Stimulated activated CD8-positive, alpha-beta memory T cell treated with anti-CD3 and anti-CD28 coated beads, Interleukin-15, amount 100 ng/mL, for 1 hour (primary cell): ENCODE results near the gene SLIT3.

Experiments used
- DNase-seq: peaks from one replicate; pipeline ENCODE4 v3.0.0-alpha.2; 2020; ENCODE audit warnings: low read depth

Gene SLIT3

GRCh38 chr5:168737066-168737465 lies 563.9 kb downstream of the SLIT3 start:
- no peak for DNase-seq

GRCh38 chr5:168736281-168736831 lies 564.6 kb downstream of the SLIT3 start:
- DNase-seq = no peak

GRCh38 chr5:168734620-168735300 lies 566.2 kb downstream of the SLIT3 start:
- DNase-seq = no peak

- DNase-seq = no peak
Observed at GRCh38 chr5:168734119-168734518, 566.8 kb downstream of the SLIT3 start.

GRCh38 chr5:168728546-168729211 lies 572.3 kb downstream of the SLIT3 start:
- DNase-seq = no peak

GRCh38 chr5:168727547-168727946 lies 573.4 kb downstream of the SLIT3 start:
- DNase-seq = no peak

- no peak for DNase-seq
Observed at GRCh38 chr5:168726342-168726741, 574.6 kb downstream of the SLIT3 start.

GRCh38 chr5:168724227-168724626 lies 576.7 kb downstream of the SLIT3 start:
- no peak for DNase-seq

GRCh38 chr5:168723037-168723436 lies 577.9 kb downstream of the SLIT3 start:
- DNase-seq = no peak

GRCh38 chr5:168721966-168722365 lies 579.0 kb downstream of the SLIT3 start:
- DNase-seq = no peak

- no peak for DNase-seq
Observed at GRCh38 chr5:168721002-168721753, 579.8 kb downstream of the SLIT3 start.

- no peak for DNase-seq
Observed at GRCh38 chr5:168720575-168720974, 580.4 kb downstream of the SLIT3 start.

- DNase-seq = no peak
Observed at GRCh38 chr5:168714046-168714445, 586.9 kb downstream of the SLIT3 start.

GRCh38 chr5:168713051-168713450 lies 587.9 kb downstream of the SLIT3 start:
- no peak for DNase-seq

GRCh38 chr5:168712280-168712924 lies 588.5 kb downstream of the SLIT3 start:
- DNase-seq = no peak

GRCh38 chr5:168710706-168711105 lies 590.2 kb downstream of the SLIT3 start:
- DNase-seq = no peak

GRCh38 chr5:168707716-168708695 lies 592.9 kb downstream of the SLIT3 start:
- DNase-seq = no peak

- no peak for DNase-seq
Observed at GRCh38 chr5:168706655-168707069, 594.3 kb downstream of the SLIT3 start.

- DNase-seq = no peak
Observed at GRCh38 chr5:168705321-168705720, 595.6 kb downstream of the SLIT3 start.

- DNase-seq = no peak
Observed at GRCh38 chr5:168702511-168702910, 598.4 kb downstream of the SLIT3 start.

GRCh38 chr5:168701641-168702040 lies 599.3 kb downstream of the SLIT3 start:
- DNase-seq = no peak
